ENCODE results near the gene CIZ1.

DNA sequence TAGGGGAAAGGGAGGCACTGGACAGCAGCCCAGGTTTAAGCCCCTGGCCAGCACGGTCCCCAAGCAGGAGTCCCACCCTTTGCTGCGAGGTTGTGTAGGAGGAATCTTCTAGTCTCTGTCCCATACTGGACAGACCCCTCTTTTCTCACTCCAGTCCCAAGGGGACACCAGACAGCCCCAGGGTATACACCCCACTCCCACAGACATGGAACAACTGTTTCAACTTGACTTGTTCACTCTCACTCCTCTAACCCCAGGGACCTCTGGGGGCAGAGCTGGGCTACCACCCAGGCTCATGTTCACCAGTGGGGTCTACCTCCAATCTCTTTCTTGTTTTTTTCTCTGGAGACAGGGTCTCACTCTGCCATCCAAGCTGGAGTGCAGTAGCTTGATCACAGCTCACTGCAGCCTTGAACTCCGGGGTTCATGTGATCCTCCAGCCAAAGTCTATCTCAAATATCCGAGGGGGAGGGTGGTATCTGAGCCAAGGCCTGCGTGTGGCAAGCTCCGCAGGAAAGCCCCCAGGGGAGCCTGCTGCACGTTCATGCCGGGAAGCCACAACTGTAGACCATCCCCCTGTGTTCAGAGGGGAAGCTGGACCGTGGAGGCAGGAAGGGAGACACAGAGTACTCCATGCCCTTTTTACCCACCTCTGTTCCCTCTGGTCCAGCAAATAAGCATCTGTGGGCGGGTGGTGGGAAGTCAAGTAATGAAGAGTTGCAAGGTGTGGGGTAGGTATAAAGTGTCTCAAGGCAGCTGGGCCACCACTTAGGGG lies 65.6 kb downstream of the CIZ1 start:
- TF ChIP-seq, protein P1, sequence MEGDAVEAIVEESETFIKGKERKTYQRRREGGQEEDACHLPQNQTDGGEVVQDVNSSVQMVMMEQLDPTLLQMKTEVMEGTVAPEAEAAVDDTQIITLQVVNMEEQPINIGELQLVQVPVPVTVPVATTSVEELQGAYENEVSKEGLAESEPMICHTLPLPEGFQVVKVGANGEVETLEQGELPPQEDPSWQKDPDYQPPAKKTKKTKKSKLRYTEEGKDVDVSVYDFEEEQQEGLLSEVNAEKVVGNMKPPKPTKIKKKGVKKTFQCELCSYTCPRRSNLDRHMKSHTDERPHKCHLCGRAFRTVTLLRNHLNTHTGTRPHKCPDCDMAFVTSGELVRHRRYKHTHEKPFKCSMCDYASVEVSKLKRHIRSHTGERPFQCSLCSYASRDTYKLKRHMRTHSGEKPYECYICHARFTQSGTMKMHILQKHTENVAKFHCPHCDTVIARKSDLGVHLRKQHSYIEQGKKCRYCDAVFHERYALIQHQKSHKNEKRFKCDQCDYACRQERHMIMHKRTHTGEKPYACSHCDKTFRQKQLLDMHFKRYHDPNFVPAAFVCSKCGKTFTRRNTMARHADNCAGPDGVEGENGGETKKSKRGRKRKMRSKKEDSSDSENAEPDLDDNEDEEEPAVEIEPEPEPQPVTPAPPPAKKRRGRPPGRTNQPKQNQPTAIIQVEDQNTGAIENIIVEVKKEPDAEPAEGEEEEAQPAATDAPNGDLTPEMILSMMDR (IDR thresholded peaks at IDR 0.05) = no peak
- no peak for TF ChIP-seq ZFX (IDR thresholded peaks at IDR 0.05; ENCODE audit: borderline replicate concordance)

All from 22Rv1 (cell line).